ENCODE measurements around the gene ATP10A.
A peak's percentile ranks its signal among the peaks of the same experiment; 100 is the strongest.

The ATP10A gene

DNA sequence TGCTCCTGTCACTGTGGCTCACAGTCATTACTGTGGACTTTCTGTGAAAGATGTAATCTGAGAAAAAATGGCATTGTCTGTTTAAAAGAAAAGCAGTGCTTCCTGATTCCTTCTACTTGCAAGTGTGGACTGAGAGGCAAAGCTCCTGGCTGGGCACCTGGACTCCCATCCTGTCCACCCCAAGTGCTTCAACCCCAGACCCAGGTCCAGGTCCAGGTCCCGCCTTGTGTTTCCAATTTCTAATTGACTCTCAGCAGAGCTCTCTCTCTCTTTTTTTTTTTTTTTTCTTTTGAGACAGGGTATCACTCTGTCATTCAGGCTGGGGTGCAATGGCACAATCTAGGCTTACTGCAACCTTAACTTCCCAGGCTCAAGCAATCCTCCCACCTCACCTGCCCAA lies 94.9 kb downstream of the ATP10A start:
- Histone ChIP-seq H3K79me2 (peaks cover 8% of the 10 kb centered on the region), H3K9ac (no peak overlapping the region), H3K4me1 (peaks cover 6% of the 10 kb centered on the region), H3K27ac (no peak overlapping the region), H3K27me3 (ENCODE audit: control insufficient read depth, insufficient read depth, low read length) (no peaks in the 10 kb centered on the region), H3K4me3 (ENCODE audit: low read depth, low read length) (no peak overlapping the region), H3K4me2 (ENCODE audit: low read length) (no peak overlapping the region), H2AFZ (no peak overlapping the region), H3K9me3 (ENCODE audit: control insufficient read depth, low read length) (no peaks in the 10 kb centered on the region), H3K36me3 (ENCODE audit: control insufficient read depth, insufficient read depth, low read length) (no peaks in the 10 kb centered on the region)
- TF ChIP-seq, protein P1, sequence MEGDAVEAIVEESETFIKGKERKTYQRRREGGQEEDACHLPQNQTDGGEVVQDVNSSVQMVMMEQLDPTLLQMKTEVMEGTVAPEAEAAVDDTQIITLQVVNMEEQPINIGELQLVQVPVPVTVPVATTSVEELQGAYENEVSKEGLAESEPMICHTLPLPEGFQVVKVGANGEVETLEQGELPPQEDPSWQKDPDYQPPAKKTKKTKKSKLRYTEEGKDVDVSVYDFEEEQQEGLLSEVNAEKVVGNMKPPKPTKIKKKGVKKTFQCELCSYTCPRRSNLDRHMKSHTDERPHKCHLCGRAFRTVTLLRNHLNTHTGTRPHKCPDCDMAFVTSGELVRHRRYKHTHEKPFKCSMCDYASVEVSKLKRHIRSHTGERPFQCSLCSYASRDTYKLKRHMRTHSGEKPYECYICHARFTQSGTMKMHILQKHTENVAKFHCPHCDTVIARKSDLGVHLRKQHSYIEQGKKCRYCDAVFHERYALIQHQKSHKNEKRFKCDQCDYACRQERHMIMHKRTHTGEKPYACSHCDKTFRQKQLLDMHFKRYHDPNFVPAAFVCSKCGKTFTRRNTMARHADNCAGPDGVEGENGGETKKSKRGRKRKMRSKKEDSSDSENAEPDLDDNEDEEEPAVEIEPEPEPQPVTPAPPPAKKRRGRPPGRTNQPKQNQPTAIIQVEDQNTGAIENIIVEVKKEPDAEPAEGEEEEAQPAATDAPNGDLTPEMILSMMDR (IDR thresholded peaks at IDR 0.05), result no peak

DNA sequence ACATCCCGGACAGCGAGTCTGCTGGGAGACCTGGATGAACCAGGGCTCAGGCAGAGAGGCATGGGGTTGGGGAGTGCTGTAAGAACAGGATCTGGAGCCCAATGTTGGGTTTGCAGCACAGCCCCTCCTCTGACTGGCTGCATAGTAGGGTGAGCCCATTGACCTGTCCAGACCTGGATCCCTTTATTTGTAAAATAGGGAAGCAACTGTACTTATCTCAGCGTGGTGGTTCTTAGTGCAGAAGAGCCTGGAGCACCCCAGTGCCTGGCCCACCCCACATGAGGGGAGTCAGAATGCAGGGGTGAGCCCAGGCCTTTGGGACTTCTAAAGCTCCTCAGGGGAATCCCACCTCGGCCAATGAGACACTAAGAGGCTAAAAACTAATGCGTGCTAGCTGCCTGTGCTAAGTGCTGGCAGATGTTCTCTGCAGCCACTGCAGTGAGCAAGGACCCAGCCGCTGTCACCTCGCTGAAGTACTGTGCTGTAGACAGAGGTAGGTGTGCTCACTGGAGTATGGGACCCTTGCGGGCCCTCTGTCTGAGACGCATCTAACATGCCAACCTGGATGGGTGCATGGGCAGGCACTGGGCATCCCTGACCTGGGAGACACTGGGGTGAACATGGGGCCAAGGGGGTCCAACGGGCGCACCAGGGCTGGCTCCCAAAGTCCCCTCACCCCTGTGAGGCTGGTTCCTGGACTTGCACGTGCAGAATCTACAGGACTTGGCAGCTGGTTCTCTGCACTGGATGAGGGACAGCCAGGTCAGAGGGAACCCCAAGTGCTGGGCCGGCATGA lies 95.6 kb downstream of the ATP10A start:
- H3K4me1 ChIP-seq, result peaks cover 6% of the 10 kb centered on the region
- no peak overlapping the region for H2AFZ ChIP-seq
- H3K4me3 ChIP-seq (ENCODE audit: low read depth, low read length), result no peak overlapping the region
- H3K79me2 ChIP-seq, result peaks cover 8% of the 10 kb centered on the region
- H3K4me2 ChIP-seq (ENCODE audit: low read length), result no peak overlapping the region
- no peak overlapping the region for H3K9ac ChIP-seq
- TF ChIP-seq, protein P1 (IDR thresholded peaks at IDR 0.05), result no peak
- no peaks in the 10 kb centered on the region for H3K9me3 ChIP-seq (ENCODE audit: control insufficient read depth, low read length)
- H3K36me3 ChIP-seq (ENCODE audit: control insufficient read depth, insufficient read depth, low read length), result no peaks in the 10 kb centered on the region
- H3K27ac ChIP-seq, result no peak overlapping the region
- H3K27me3 ChIP-seq (ENCODE audit: control insufficient read depth, insufficient read depth, low read length), result no peaks in the 10 kb centered on the region

DNA sequence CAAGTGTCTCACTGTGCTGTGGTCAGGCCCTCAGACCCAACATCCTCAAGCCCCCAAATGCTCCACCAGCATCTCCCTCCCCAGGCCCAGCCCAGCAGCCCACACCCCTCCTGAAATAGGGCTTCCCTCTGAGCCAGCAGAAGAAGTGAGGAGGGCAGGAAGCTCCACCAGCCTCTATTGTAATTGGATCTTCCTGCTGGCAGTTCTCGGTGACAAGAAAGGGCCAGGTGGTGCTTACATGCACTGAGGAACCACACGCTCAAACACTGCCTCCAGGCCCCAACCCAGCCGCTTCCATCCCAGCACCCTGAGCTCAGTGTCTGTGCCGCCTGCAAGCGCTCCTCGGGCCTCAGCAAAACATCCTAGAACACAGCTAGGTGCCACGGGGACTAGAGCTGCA lies 96.7 kb downstream of the ATP10A start:
- Histone ChIP-seq H3K27me3 (ENCODE audit: control insufficient read depth, insufficient read depth, low read length) (no peaks in the 10 kb centered on the region), H2AFZ (no peak overlapping the region), H3K27ac (no peak overlapping the region), H3K79me2 (peaks cover 5% of the 10 kb centered on the region), H3K4me3 (ENCODE audit: low read depth, low read length) (no peak overlapping the region), H3K4me2 (ENCODE audit: low read length) (no peak overlapping the region), H3K36me3 (ENCODE audit: control insufficient read depth, insufficient read depth, low read length) (no peaks in the 10 kb centered on the region), H3K4me1 (peaks cover 6% of the 10 kb centered on the region), H3K9me3 (ENCODE audit: control insufficient read depth, low read length) (no peaks in the 10 kb centered on the region), H3K9ac (no peak overlapping the region)
- TF ChIP-seq, protein P1 (IDR thresholded peaks at IDR 0.05), result no peak

DNA sequence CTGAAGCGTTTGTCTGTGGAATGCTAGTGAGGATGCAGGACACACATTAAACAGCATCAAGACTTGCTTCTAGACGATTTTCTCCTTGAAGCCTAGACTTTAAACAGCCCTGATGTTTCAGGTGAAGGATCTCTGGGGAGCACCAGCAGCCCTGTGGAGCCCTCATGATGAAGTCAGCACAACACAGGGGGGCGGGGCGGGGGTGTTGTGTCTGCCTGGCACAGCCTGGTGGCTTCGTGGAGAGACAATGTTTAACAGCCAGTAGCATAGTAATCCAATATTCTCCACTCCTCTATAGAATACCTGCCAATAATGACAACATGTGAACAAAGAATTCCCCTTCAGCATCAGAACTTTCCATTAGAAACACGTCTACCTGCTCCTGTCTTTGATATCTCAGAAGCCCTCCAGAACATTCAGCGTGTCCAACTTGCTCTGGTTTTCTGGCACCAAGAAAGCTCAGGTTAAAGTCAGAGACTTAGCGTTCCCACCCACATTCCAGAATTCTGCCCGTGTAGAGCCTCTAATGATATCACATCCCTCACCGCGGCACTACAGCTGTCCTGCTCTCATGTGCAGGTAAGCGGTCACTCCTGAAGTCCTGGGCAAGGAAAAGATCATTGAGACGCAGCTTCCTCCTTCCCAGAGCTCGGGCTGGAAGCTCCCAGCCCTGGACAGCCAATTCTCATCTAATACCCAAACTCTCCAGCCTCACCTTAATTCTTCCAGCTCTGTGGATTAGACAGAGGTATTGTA lies 98.0 kb downstream of the ATP10A start:
- TF ChIP-seq, protein P1 (IDR thresholded peaks at IDR 0.05), result no peak
- Histone ChIP-seq H3K9me3 (ENCODE audit: control insufficient read depth, low read length) (no peaks in the 10 kb centered on the region), H3K9ac (no peak overlapping the region), H3K4me3 (ENCODE audit: low read depth, low read length) (no peak overlapping the region), H3K27me3 (ENCODE audit: control insufficient read depth, insufficient read depth, low read length) (no peaks in the 10 kb centered on the region), H3K27ac (peak overlapping the region; percentile 21), H3K4me1 (peaks cover 6% of the 10 kb centered on the region), H2AFZ (no peak overlapping the region), H3K36me3 (ENCODE audit: control insufficient read depth, insufficient read depth, low read length) (no peaks in the 10 kb centered on the region), H3K79me2 (no peaks in the 10 kb centered on the region), H3K4me2 (ENCODE audit: low read length) (no peak overlapping the region)
